ENCODE data around the gene KCNS1.

GRCh38 chr20:45080867-45081624, 19.9 kb downstream of the KCNS1 start:
- peak; percentile 56 for TF ChIP-seq CTCF (conservative IDR thresholded peaks at IDR 0.05; ENCODE audit: low read depth, low read length)
- no peak for TF ChIP-seq EZH2 (IDR thresholded peaks at IDR 0.05; ENCODE audit: borderline replicate concordance, low read depth, low read length, poor library complexity, severe bottlenecking)
